ENCODE measurements around the gene DNAH5. TPM values are rescaled to one million over a fixed set of nuclear protein-coding genes. Genes with fewer than 3 reads are reported as not detected.

DNAH5 gene
- total RNA-seq, 1 donor from 2014 or later = 0.20 TPM

- Mint-ChIP-seq H3K27me3 (ENCODE audit: unreplicated experiment) (no peaks in the 10 kb centered on the region), H3K9me3 (ENCODE audit: unreplicated experiment) (peaks cover 3% of the 10 kb centered on the region), H3K4me1 (ENCODE audit: low read depth, unreplicated experiment) (no peaks in the 10 kb centered on the region), H3K36me3 (ENCODE audit: unreplicated experiment) (no peaks in the 10 kb centered on the region), H3K27ac (ENCODE audit: unreplicated experiment) (no peak overlapping the region), H3K4me3 (ENCODE audit: unreplicated experiment) (no peak overlapping the region)
- DNase-seq = no peak
- no peak for TF ChIP-seq CTCF (IDR thresholded peaks at IDR 0.05; ENCODE audit: partially characterized antibody, unreplicated experiment)
Measured at GRCh38 chr5:13731121-13731628, 213.3 kb downstream of the DNAH5 start.

- DNase-seq = no peak
- H3K4me3 Mint-ChIP-seq (ENCODE audit: unreplicated experiment) = no peak overlapping the region
- no peaks in the 10 kb centered on the region for H3K27me3 Mint-ChIP-seq (ENCODE audit: unreplicated experiment)
- no peak for TF ChIP-seq CTCF (IDR thresholded peaks at IDR 0.05; ENCODE audit: partially characterized antibody, unreplicated experiment)
- H3K36me3 Mint-ChIP-seq (ENCODE audit: unreplicated experiment) = no peaks in the 10 kb centered on the region
- H3K4me1 Mint-ChIP-seq (ENCODE audit: low read depth, unreplicated experiment) = peaks cover 5% of the 10 kb centered on the region
- peaks cover 1% of the 10 kb centered on the region for H3K9me3 Mint-ChIP-seq (ENCODE audit: unreplicated experiment)
- no peak overlapping the region for H3K27ac Mint-ChIP-seq (ENCODE audit: unreplicated experiment)
Measured at GRCh38 chr5:13708906-13709305, 235.6 kb downstream of the DNAH5 start.

- TF ChIP-seq CTCF (IDR thresholded peaks at IDR 0.05; ENCODE audit: partially characterized antibody, unreplicated experiment) = no peak
- Mint-ChIP-seq H3K9me3 (ENCODE audit: unreplicated experiment) (peaks cover under 1% of the 10 kb centered on the region), H3K4me3 (ENCODE audit: unreplicated experiment) (no peak overlapping the region), H3K36me3 (ENCODE audit: unreplicated experiment) (no peaks in the 10 kb centered on the region), H3K4me1 (ENCODE audit: low read depth, unreplicated experiment) (peaks cover 5% of the 10 kb centered on the region), H3K27me3 (ENCODE audit: unreplicated experiment) (peaks cover under 1% of the 10 kb centered on the region), H3K27ac (ENCODE audit: unreplicated experiment) (no peak overlapping the region)
- no peak for DNase-seq
Measured at GRCh38 chr5:13708432-13708831, 236.1 kb downstream of the DNAH5 start.

GRCh38 chr5:13704396-13704795, 240.1 kb downstream of the DNAH5 start:
- no peak for TF ChIP-seq CTCF (IDR thresholded peaks at IDR 0.05; ENCODE audit: partially characterized antibody, unreplicated experiment)
- H3K4me1 Mint-ChIP-seq (ENCODE audit: low read depth, unreplicated experiment) = peaks cover 5% of the 10 kb centered on the region
- no peak overlapping the region for H3K27ac Mint-ChIP-seq (ENCODE audit: unreplicated experiment)
- H3K36me3 Mint-ChIP-seq (ENCODE audit: unreplicated experiment) = no peaks in the 10 kb centered on the region
- no peak overlapping the region for H3K4me3 Mint-ChIP-seq (ENCODE audit: unreplicated experiment)
- peaks cover 1% of the 10 kb centered on the region for H3K27me3 Mint-ChIP-seq (ENCODE audit: unreplicated experiment)
- no peaks in the 10 kb centered on the region for H3K9me3 Mint-ChIP-seq (ENCODE audit: unreplicated experiment)
- DNase-seq = no peak

GRCh38 chr5:13700626-13701025, 243.9 kb downstream of the DNAH5 start:
- no peak for TF ChIP-seq CTCF (IDR thresholded peaks at IDR 0.05; ENCODE audit: partially characterized antibody, unreplicated experiment)
- H3K9me3 Mint-ChIP-seq (ENCODE audit: unreplicated experiment) = no peaks in the 10 kb centered on the region
- H3K4me3 Mint-ChIP-seq (ENCODE audit: unreplicated experiment) = no peak overlapping the region
- H3K4me1 Mint-ChIP-seq (ENCODE audit: low read depth, unreplicated experiment) = no peaks in the 10 kb centered on the region
- H3K27me3 Mint-ChIP-seq (ENCODE audit: unreplicated experiment) = peaks cover 1% of the 10 kb centered on the region
- no peak overlapping the region for H3K27ac Mint-ChIP-seq (ENCODE audit: unreplicated experiment)
- H3K36me3 Mint-ChIP-seq (ENCODE audit: unreplicated experiment) = no peaks in the 10 kb centered on the region
- DNase-seq = no peak
